SK-N-SH (cell line): ENCODE results near the gene NT5M. TPM values are rescaled to one million over a fixed set of nuclear protein-coding genes. Genes with fewer than 3 reads are reported as not detected.

Experiments
- CTCF ChIA-PET: fragments of 300-600, 350-600 bp; formaldehyde crosslinking; extraction: SDS; loops from one replicate; lab custom pipeline; 2021; lab: Yijun Ruan, JAX
- POLR2A ChIA-PET: fragments of 350-600 bp; sonication (Branson Sonifier 250); formaldehyde crosslinking; extraction: SDS; loops from one replicate; lab custom pipeline; 2020; ENCODE audit warnings: antibody characterized with exemption, inconsistent platforms; lab: Yijun Ruan, JAX
- DNase-seq: peaks from one replicate; pipeline ENCODE4 v3.0.0; 2012
- H2AFZ ChIP-seq: fragments of 200-600 bp; sonication (generic); 2 replicates; pipeline ENCODE4 v1.8.1; 2016; ENCODE audit warnings: antibody characterized with exemption, mild to moderate bottlenecking, low read depth
- H3F3A ChIP-seq: fragments of 200-600 bp; sonication (generic); replicated peaks from 2 replicates; pipeline ENCODE3; 2016; ENCODE audit warnings: antibody characterized with exemption, mild to moderate bottlenecking; ENCODE audit not compliant: insufficient read depth
- H3K27ac ChIP-seq, 2 experiments: fragments of 200-500 bp in 1 of 2; fragments of 200-600 bp in 1 of 2; sonication (Bioruptor generic) in 1 of 2; sonication (generic), shearing (Covaris generic) in 1 of 2; 2 replicates each; pipeline versions ENCODE4 v1.5.1 to v1.6.1; 2014 to 2016; ENCODE audit warnings: low read depth in 2 of 2, inconsistent platforms in 1 of 2, low read length in 1 of 2, mild to moderate bottlenecking in 1 of 2, mixed read lengths in 1 of 2
- H3K27me3 ChIP-seq: fragments of 200-600 bp; sonication (generic), shearing (Covaris generic); 2 replicates; pipeline ENCODE4 v1.6.1; 2016; ENCODE audit warnings: mixed run types; ENCODE audit not compliant: insufficient read depth
- H3K36me3 ChIP-seq, 2 experiments: fragments of 200-500 bp in 1 of 2; fragments of 200-600 bp in 1 of 2; sonication (Bioruptor generic) in 1 of 2; sonication (generic) in 1 of 2; replicated peaks in 1 of 2; 2 replicates each; pipeline versions ENCODE3 to v1.5.1; 2014 to 2016; ENCODE audit warnings: low read length in 1 of 2, mild to moderate bottlenecking in 1 of 2; ENCODE audit not compliant: insufficient read depth in 2 of 2, control insufficient read depth in 1 of 2
- H3K4me1 ChIP-seq, 2 experiments: fragments of 200-500 bp in 1 of 2; fragments of 200-600 bp in 1 of 2; sonication (Bioruptor generic) in 1 of 2; sonication (generic), shearing (Covaris generic) in 1 of 2; 2 replicates each; pipeline versions ENCODE4 v1.5.1 to v1.6.1; 2014 to 2016; ENCODE audit warnings: low read depth in 1 of 2, low read length in 1 of 2, mixed run types in 1 of 2; ENCODE audit not compliant: insufficient read depth in 2 of 2, control insufficient read depth in 1 of 2
- H3K4me2 ChIP-seq: fragments of 200-600 bp; sonication (generic), shearing (Covaris generic); 2 replicates; pipeline ENCODE4 v1.6.1; 2017; ENCODE audit warnings: mixed run types
- H3K4me3 ChIP-seq, 2 experiments: fragments of 200-500 bp in 1 of 2; fragments of 200-600 bp in 1 of 2; sonication (Bioruptor generic) in 1 of 2; sonication (generic), shearing (Covaris generic) in 1 of 2; 2 replicates each; pipeline versions ENCODE4 v1.5.1 to v1.8.1; 2014 to 2016; ENCODE audit warnings: low read depth in 2 of 2, inconsistent platforms in 1 of 2, low read length in 1 of 2, mild to moderate bottlenecking in 1 of 2, mixed read lengths in 1 of 2, moderate library complexity in 1 of 2
- H3K79me2 ChIP-seq: fragments of 200-600 bp; sonication (generic); 2 replicates; pipeline ENCODE4 v1.8.1; 2017; ENCODE audit warnings: mild to moderate bottlenecking; ENCODE audit not compliant: insufficient read depth
- H3K9ac ChIP-seq: fragments of 200-600 bp; sonication (generic); 2 replicates; pipeline ENCODE4 v1.6.1; 2017; ENCODE audit warnings: mixed run types
- H3K9me2 ChIP-seq: fragments of 200-600 bp; sonication (generic); 2 replicates; pipeline ENCODE4 v1.6.1; 2017; ENCODE audit warnings: mixed run types
- H3K9me3 ChIP-seq: fragments of 200-600 bp; sonication (generic); 2 replicates; pipeline ENCODE4 v1.6.1; 2017; ENCODE audit warnings: mixed run types, mild to moderate bottlenecking, moderate library complexity
- H4K20me1 ChIP-seq: fragments of 200-600 bp; sonication (generic); 2 replicates; pipeline ENCODE4 v1.6.1; 2017; ENCODE audit warnings: mild to moderate bottlenecking, mixed run types; ENCODE audit not compliant: insufficient read depth
- CHD2 ChIP-seq: fragments of 150-350 bp; IDR thresholded peaks from 2 replicates; pipeline ENCODE4 v1.6.1; 2018; ENCODE audit warnings: low read length; ENCODE audit not compliant: partially characterized antibody
- GABPA ChIP-seq: IDR thresholded peaks from 2 replicates; pipeline ENCODE4 v1.4.0; 2012; ENCODE audit warnings: low read depth, mild to moderate bottlenecking
- IRF3 ChIP-seq: fragments of 150-350 bp; IDR thresholded peaks from 2 replicates; pipeline ENCODE4 v1.6.1; 2016; ENCODE audit warnings: mild to moderate bottlenecking, low read depth, low read length
- RXRA ChIP-seq: IDR thresholded peaks from 2 replicates; pipeline ENCODE4 v1.4.0; 2012; ENCODE audit warnings: low read depth, mild to moderate bottlenecking, borderline replicate concordance
- SIN3A ChIP-seq: IDR thresholded peaks from 2 replicates; pipeline ENCODE4 v1.6.1; 2012; ENCODE audit warnings: low read depth, mild to moderate bottlenecking, low read length, moderate library complexity, borderline replicate concordance
- TCF12 ChIP-seq: IDR thresholded peaks from 2 replicates; pipeline ENCODE4 v1.4.0; 2012
- WGBS: methylation state at CpG from one replicate; pipeline ENCODE4 v1.1.6; 2017; ENCODE audit warnings: low lambda C conversion rate; 5-methylcytosine and 5-hydroxymethylcytosine counted together
- polyA plus RNA-seq, 3 experiments: library from polyadenylated mRNA; depleted of rRNA; stranded (reverse); fragments of >200 nt; gene quantifications; 2 replicates each; pipeline ENCODE4 v1.2.3, GENCODE V29; 2012
- TF ChIP-seq, protein P1 (sequence below): IDR thresholded peaks from 2 replicates; pipeline ENCODE4 v1.4.0; 2012; ENCODE audit warnings: low read depth, borderline replicate concordance
- TF ChIP-seq, protein P2 (sequence below): fragments of 150-350 bp; IDR thresholded peaks from 2 replicates; pipeline ENCODE4 v1.6.1; 2017; ENCODE audit warnings: antibody characterized with exemption, low read length, low read depth, borderline replicate concordance
- TF ChIP-seq, protein P3 (sequence below): IDR thresholded peaks from 2 replicates; pipeline ENCODE4 v1.6.1; 2012; ENCODE audit warnings: mild to moderate bottlenecking, low read depth, low read length, moderate library complexity

NT5M gene
- polyA plus RNA-seq, 1 of the 3 experiments (the other 2 are of a cell fraction) = 3.9 TPM

DNA sequence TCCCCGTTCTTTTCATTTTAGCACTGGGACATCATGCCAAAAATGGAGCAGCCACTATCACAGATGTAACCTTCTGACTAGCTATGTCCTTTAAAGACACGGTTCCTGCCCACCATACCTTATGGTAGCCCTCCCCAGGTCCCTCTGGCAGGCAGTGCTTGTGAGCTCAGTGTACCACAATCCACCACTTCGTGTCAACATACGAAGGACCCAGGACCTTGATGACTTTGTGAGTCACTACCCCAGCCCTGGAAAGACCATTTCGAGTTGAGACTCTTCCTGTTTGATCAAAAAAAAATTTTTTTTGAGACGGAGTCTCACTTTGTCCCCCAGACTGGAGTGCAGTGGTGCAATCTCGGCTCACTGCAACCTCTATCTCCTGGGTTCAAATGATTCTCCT, 45.2 kb upstream of the NT5M start:
- no peaks in the 10 kb centered on the region for H3K9me2 ChIP-seq
- WGBS = 91% methylated on average over 7 of the region's 7 CpGs
- POLR2A ChIA-PET = no interaction called here
- H4K20me1 ChIP-seq = no peaks in the 10 kb centered on the region
- H3K4me3 ChIP-seq = no peak overlapping the region
- peaks cover 0 to 2% of the 10 kb centered on the region in 2 experiments; a peak in 1 of 4 replicates for H3K4me1 ChIP-seq
- peaks cover 42 to 69% of the 10 kb centered on the region in 2 experiments for H3K36me3 ChIP-seq
- no peaks in the 10 kb centered on the region for H3K9me3 ChIP-seq
- H3F3A ChIP-seq = peaks cover 5% of the 10 kb centered on the region
- H2AFZ ChIP-seq = no peak overlapping the region
- H3K9ac ChIP-seq = no peak overlapping the region
- CTCF ChIA-PET = interaction anchor here (1.2 kb wide), 1 partner anchor 97 kb away, joined by 3 read pairs; no protein-coding TSS in a partner anchor
- H3K27ac ChIP-seq = no peak overlapping the region
- DNase-seq = no peak
- no peaks in the 10 kb centered on the region for H3K27me3 ChIP-seq
- no peak overlapping the region for H3K4me2 ChIP-seq
- H3K79me2 ChIP-seq = no peaks in the 10 kb centered on the region
- TF ChIP-seq TCF12 (no peak), CHD2 (no peak), RXRA (no peak), GABPA (no peak), SIN3A (no peak), IRF3 (no peak)
- TF ChIP-seq, protein P1, sequence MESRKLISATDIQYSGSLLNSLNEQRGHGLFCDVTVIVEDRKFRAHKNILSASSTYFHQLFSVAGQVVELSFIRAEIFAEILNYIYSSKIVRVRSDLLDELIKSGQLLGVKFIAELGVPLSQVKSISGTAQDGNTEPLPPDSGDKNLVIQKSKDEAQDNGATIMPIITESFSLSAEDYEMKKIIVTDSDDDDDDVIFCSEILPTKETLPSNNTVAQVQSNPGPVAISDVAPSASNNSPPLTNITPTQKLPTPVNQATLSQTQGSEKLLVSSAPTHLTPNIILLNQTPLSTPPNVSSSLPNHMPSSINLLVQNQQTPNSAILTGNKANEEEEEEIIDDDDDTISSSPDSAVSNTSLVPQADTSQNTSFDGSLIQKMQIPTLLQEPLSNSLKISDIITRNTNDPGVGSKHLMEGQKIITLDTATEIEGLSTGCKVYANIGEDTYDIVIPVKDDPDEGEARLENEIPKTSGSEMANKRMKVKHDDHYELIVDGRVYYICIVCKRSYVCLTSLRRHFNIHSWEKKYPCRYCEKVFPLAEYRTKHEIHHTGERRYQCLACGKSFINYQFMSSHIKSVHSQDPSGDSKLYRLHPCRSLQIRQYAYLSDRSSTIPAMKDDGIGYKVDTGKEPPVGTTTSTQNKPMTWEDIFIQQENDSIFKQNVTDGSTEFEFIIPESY = no peak
- TF ChIP-seq, protein P2, sequence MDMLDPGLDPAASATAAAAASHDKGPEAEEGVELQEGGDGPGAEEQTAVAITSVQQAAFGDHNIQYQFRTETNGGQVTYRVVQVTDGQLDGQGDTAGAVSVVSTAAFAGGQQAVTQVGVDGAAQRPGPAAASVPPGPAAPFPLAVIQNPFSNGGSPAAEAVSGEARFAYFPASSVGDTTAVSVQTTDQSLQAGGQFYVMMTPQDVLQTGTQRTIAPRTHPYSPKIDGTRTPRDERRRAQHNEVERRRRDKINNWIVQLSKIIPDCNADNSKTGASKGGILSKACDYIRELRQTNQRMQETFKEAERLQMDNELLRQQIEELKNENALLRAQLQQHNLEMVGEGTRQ = no peak
- TF ChIP-seq, protein P3, sequence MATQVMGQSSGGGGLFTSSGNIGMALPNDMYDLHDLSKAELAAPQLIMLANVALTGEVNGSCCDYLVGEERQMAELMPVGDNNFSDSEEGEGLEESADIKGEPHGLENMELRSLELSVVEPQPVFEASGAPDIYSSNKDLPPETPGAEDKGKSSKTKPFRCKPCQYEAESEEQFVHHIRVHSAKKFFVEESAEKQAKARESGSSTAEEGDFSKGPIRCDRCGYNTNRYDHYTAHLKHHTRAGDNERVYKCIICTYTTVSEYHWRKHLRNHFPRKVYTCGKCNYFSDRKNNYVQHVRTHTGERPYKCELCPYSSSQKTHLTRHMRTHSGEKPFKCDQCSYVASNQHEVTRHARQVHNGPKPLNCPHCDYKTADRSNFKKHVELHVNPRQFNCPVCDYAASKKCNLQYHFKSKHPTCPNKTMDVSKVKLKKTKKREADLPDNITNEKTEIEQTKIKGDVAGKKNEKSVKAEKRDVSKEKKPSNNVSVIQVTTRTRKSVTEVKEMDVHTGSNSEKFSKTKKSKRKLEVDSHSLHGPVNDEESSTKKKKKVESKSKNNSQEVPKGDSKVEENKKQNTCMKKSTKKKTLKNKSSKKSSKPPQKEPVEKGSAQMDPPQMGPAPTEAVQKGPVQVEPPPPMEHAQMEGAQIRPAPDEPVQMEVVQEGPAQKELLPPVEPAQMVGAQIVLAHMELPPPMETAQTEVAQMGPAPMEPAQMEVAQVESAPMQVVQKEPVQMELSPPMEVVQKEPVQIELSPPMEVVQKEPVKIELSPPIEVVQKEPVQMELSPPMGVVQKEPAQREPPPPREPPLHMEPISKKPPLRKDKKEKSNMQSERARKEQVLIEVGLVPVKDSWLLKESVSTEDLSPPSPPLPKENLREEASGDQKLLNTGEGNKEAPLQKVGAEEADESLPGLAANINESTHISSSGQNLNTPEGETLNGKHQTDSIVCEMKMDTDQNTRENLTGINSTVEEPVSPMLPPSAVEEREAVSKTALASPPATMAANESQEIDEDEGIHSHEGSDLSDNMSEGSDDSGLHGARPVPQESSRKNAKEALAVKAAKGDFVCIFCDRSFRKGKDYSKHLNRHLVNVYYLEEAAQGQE = no peak
- TF ChIP-seq, all 33 proteins: peak for 0
